GM18867 (cell line): Measurements from ENCODE around the gene AMHR2.
A peak's percentile ranks its signal among the peaks of the same experiment; 100 is the strongest.
"Not testable (repeated sequence)": the region's sequence is repeated elsewhere in the genome, so short reads cannot be mapped to it uniquely, and the experiment has no call there.

Source experiments
- ATAC-seq: cut with Tn5 transposase; IDR thresholded peaks from one replicate; pipeline ENCODE4 v1.9.1; 2021; ENCODE audit warnings: mild to moderate bottlenecking, moderate library complexity; ENCODE audit not compliant: unreplicated experiment

AMHR2 gene

DNA sequence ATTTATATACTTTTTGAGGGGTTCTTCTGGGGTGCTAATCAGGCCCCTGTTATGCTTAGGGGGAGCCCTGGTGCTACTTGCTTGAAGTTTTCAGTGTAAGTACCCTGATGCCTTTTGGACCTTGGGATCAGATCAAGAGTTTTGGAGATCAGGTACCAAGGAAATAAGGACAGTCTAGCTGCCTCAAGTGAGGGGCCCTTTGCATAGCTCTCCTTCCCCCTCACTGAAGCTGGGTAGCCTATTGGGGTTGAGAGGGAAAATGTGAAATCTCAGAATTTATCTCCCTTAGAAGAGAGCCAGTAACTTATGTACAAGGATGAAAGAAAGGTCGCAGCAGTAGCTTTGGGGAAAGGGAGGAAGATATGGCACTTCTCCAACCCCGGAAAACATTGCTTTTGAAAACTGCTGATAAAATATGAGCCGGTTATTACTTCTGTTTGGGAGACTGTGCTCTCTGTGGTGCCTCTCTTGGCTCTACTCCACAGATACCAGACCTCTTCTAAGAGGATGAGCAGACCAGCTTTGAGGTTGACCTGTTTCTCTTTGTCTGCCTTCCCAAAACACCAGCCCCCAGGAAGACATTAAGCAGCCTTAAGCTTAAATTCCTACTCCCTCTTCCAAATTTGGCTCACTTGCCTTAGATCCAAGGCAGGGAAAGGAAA lies 8.8 kb upstream of the AMHR2 start:
- ATAC-seq, result no peak

DNA sequence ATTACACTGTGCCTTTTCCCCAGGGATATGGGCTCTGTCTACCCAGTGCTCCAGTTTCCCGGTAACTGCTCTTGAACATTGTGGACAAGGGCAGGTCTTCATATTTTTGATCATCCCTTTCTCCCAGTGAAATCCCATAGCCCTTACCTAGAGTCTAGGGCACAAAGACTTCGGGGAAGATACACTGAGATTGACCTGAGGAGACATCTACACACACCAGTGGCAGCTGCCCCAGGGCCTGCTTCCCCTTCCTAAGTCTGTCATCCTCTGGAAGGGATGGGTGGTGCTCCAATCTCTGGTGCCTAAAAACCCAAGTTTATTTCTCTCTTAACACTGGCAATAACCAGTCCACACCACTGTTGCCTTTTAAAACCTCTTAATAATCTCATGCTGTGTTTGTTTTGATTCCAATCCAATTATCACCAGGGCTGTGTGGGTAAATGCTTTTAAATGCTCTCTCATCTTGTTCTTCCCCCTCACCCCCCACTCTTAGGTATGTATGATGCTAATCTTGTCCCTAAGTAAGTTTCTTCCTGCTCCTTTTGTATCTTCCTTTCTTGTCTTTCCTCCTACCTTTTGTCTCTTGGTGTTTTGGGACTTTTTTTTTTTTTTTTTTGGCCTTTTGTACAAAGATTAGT lies 7.8 kb upstream of the AMHR2 start:
- not testable (repeated sequence) for ATAC-seq

DNA sequence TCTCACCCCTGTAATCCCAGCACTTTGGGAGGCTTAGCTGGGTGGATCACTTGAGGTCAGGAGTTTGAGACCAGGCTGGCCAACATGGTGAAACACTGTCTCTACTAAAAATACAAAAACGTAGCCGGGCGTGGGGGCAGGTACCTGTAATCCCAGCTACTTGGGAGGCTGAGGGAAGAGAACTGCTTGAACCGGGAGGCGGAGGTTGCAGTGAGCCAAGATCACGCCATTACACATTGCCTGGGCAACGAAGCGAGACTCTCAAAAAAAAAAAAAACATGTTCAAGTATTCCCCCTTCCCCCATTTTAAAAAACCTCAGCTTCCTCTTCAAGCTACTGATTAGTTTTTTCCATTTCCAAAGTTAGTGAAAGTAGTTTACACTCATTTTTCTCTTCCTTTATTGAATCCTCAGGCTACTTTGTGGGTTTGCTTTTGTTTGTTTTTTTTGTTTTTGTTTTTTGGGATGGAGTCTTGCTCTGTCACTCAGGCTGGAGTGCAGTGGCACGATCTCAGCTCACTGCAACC lies 6.3 kb upstream of the AMHR2 start:
- ATAC-seq, result not testable (repeated sequence)

DNA sequence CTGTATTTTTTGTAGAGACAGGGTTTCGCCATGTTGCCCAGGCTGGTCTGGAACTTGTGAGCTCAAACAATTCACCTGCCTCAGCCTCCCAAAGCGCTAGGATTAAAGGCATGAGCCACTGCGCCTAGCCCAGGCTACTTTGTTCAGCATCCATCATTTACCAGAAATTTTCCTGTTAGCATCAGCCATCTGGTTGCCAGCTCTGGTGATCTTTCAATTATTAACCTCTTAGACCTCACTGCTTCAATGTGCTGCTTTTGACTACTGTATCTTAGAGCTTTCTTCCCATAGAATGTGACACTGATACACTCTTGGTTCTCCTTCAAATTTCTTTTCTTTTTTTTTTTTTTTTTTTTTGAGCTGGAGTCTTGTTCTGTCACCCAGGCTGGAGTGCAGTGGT lies 5.4 kb upstream of the AMHR2 start:
- no peak for ATAC-seq

DNA sequence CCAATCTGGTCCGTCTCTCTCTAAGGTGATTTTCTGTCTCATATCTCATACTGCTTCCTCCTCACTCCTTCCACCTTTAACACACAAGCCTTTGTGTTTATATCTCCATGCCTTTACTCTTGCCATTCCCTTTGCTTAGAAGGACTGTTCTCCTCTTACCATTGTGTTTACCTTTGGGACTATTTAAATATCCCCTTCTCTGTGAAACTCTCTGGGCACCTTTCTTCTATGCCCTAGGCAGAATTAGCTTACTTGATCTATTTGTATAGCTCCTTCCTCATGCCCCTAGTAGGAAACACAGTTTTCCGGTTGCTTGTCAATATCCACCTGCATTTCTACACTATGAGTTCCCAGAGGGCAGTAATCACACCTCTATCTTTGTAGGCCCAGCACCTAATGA lies 3.9 kb upstream of the AMHR2 start:
- no peak for ATAC-seq

DNA sequence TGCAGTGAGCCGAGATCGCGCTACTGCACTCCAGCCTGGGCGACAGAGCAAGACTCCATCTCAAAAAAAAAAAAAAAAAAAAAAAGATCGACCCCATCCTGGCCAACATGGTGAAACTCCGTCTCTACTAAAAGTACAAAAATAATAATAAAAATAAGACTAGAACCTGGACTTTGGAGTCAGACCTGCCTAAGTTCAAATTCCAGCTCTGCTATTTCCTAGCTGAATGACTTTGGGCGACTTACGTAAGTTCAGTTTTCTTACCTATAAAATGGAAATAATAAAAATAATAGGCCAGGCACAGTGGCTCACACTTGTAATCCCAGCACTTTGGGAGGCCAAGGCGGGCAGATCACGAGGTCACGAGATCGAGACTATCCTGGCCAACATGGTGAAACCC lies 1.4 kb upstream of the AMHR2 start:
- not testable (repeated sequence) for ATAC-seq

DNA sequence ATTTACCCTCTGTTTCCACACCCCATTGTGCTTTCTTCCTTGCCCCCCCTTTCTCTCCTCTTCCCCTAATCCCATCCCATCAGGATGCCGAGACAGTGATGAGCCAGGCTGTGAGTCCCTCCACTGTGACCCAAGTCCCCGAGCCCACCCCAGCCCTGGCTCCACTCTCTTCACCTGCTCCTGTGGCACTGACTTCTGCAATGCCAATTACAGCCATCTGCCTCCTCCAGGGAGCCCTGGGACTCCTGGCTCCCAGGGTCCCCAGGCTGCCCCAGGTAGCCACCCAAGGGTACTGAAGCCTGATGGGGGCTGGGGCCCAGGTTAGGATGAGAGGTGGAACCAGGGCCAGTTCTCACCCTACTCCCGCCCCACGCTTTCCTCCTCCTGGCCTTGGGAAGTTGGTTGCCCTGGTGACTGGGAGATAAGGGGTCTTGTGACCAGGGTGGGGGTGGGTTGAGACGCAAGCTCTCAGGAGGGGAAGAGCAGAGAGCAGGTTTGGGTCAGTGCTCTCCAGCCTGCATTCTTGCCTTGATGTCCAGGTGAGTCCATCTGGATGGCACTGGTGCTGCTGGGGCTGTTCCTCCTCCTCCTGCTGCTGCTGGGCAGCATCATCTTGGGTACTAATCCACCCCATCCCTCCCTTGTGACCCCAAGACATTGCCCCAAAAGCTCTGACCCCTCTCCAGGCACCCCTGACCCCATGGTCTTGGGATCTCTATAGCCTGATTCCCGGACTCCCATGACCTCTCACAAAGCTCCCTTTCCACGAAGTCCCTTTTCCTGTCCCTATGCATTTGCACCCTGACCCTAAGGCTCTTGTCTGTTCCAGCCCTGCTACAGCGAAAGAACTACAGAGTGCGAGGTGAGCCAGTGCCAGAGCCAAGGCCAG lies 1.2 kb downstream of the AMHR2 start:
- ATAC-seq, result no peak

DNA sequence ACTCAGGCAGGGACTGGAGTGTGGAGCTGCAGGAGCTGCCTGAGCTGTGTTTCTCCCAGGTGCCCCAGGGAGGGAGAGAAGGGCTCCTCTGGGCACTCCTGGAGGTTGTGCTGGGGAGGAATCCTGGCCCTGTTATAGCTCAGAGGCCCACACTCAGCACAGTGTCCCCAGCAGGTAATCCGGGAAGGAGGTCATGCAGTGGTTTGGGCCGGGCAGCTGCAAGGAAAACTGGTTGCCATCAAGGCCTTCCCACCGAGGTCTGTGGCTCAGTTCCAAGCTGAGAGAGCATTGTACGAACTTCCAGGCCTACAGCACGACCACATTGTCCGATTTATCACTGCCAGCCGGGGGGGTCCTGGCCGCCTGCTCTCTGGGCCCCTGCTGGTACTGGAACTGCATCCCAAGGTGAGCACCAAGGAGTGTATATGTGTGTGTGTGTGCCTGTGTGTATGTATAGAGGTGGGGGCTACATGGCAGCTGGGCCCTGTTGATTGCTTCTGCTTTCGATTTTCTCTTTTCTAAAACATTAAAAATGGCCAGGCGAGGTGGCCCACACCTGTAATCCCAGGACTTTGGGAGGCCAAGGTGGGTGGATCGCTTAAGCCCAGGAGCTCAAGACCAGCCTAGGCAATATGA lies 2.0 kb downstream of the AMHR2 start:
- no peak for ATAC-seq

DNA sequence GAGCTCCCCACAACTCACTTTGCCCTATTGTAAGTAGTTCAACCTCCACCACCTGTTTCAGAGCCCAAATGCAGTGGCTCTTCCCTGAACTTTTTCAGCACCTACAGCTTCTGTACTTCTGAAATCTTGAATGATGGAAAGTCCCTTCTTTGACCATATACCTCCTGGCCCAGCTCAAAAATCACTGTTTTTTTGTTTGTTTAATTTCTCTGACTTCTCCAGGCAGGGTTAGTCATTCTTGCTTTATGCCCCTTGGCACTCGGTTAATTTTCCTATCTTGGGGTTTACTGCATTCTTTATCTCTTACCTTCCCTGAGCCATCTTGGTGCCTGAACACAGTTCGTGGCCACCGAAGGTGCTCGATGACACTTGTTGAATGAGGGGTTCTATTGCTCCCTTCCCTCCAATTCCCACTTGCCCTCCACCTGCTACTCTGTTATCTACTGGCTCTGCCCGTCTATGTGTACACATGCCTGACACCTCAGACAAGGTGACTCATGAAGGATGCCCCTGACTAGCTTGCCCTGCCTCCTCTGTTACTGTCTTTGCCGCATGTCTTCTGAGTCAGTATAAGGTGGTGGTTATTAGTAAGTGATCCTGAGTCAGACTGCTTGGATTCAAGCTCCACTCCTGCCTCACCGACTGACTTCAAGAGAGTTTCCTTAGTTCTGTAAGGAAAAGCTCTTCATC lies 4.4 kb downstream of the AMHR2 start:
- ATAC-seq, result no peak

DNA sequence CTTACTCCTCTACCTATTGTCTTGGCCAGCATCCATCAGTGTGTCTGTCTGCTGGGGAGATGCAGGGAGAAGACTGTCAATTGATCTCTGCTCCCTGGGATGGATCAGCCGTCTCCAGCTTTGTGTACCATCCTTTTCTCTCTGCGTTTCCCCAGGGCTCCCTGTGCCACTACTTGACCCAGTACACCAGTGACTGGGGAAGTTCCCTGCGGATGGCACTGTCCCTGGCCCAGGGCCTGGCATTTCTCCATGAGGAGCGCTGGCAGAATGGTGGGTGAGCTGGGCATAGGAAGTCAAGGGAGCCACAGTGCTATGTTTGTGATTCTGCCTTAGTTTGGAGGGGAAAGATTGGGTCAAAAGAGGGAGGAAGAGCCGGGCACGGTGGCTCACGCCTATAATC lies 5.1 kb downstream of the AMHR2 start:
- no peak for ATAC-seq

DNA sequence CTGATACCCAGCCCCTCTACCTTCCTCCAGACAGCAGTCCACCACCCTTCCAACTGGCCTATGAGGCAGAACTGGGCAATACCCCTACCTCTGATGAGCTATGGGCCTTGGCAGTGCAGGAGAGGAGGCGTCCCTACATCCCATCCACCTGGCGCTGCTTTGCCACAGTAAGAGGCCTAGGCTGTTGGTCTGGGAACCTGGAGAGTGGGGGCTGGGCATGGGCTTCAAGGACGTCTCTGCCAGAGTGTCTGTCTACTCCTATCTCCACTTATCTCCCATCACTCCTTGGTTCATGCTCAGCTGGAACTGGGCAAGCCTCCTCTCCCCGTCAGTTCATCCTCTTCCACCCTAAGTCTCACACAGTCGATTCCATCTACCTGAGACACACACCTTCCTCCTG lies 6.5 kb downstream of the AMHR2 start:
- ATAC-seq, result no peak

DNA sequence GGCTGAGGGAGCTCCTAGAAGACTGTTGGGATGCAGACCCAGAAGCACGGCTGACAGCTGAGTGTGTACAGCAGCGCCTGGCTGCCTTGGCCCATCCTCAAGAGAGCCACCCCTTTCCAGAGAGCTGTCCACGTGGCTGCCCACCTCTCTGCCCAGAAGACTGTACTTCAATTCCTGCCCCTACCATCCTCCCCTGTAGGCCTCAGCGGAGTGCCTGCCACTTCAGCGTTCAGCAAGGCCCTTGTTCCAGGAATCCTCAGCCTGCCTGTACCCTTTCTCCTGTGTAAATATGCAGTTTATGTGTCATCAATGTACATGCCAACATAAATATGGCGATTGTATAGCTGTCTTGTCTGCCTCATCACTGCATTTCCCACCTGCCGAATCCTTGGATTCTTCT lies 7.5 kb downstream of the AMHR2 start:
- no peak for ATAC-seq

DNA sequence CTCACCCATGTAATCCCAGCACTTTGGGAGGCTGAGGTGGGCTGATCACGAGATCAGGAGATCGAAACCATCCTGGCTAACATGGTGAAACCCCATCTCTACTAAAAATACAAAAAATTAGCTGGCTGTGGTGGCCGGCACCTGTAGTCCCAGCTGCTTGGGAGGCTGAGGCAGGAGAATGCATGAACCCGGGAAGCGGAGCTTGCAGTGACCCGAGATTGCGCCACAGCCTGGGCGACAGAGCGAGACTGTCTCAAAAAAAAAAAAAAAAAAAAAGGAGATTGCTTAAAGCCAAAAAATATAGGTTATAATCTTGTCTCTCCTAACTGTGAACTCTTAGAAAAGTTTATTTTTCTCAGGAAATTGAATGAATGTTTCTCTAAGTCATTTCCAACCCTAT lies 11.7 kb downstream of the AMHR2 start:
- not testable (repeated sequence) for ATAC-seq

DNA sequence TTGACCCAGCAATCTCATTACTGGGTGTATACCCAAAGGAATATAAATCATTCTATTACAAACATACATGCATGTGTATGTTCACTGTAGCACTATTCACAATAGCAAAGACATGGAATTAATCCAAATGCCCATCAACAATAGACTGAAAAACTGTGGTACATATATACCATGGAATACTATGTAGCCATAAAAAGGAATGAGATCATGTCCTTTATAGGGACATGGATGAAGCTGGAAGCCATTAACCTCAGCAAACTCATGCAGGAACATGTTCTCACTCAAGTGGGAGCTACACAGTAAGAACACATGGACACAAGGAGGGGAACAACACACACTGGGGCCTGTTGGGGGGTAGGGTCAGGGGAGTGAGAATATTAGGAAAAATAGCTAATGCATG lies 15.9 kb downstream of the AMHR2 start:
- not testable (repeated sequence) for ATAC-seq

DNA sequence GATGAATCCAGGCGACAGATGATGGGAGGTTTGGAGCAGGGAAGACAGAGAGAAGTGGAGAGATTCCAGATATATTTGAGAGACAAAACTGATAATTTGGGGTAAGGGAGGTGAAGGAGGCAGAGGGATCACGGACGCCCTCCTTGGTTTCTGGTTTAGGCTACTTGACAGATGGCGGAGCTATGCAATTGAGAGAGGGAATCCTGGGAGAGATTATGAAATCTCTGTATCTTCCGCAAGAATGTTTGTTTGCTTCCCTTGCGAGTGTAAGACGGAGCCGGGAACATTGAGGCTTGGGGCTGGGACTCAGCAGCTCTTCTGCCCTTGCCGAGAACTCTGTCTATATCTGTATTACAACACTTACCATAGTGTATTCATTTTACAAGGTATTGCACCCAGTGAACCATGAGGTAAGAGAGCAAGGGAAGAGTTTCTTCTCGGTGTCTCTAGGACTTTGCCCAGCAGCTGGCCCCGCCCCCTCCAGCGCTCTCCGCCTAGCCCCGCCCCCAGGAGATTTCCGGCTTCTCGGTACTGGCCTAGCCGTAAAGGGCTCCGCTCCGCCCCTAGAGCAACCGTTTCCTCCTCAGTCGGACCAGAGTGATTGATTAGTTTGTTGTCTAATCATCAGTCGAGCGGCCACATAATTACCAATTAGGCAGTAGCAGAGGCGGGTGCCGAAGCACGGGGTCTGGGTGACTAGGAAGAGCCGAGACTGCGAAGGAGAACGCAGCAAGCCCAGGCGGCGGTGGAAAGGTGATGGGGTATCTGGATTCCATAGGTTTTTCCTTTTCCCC lies 17.6 kb downstream of the AMHR2 start, which contains the start of gene PRR13:
TSS of gene PRR13 (plus strand) at position 695 of the 794 bp plus-strand sequence. CDS start 981 bp downstream, outside the sequence.
- ATAC-seq, result peak; percentile 98

DNA sequence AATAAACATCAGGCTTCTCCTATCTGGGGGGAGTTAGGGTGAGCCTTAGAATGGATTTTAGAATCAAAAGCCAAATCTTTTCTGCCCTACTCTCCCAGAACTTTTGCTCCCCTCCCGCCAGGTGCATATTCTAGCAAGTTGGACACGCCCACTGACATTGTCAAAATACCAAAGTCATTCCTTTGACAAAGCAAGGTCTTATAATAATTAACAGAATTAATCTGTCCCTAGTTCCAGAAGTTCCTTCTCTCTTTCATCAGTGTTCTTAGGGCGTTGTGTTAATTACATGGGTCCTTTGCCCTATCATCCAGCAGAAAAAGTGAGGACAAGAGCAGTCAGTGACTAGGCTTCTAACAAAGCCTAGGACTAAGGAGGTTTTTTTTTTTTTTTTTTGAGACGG lies 20.3 kb downstream of the AMHR2 start:
- no peak for ATAC-seq

DNA sequence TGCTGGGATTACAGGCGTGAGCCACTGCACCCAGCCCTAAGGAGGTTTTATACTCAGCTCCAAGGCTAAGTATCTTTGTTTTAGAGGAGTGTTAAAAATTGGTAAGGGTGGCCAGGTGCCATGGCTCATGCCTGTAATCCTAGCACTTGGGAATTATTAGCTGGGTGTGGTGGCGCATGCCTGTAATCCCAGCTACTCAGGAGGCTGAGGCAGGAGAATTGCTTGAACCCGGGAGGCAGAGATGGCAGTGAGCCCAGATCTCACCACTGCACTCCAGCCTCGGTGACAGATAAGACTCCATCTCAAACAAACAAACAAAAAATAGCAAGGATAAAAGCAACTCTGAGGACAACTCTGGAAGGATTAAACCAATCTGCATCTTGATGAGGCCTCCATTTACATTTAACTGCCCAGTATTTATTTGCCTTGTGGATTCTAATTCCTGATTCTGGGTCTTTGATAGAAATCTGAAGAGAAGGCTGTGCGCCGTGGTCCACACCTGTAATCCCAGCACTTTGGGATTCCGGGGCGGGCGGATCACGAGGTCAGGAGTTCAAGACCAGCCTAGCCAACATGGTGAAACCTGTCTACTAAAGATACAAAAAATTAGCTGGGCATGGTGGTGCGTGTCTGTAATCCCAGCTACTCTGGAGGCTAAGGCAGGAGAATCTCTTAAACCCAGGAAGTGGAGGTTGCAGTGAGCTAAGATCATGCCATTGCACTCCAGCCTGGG lies 21.1 kb downstream of the AMHR2 start:
- not testable (repeated sequence) for ATAC-seq

DNA sequence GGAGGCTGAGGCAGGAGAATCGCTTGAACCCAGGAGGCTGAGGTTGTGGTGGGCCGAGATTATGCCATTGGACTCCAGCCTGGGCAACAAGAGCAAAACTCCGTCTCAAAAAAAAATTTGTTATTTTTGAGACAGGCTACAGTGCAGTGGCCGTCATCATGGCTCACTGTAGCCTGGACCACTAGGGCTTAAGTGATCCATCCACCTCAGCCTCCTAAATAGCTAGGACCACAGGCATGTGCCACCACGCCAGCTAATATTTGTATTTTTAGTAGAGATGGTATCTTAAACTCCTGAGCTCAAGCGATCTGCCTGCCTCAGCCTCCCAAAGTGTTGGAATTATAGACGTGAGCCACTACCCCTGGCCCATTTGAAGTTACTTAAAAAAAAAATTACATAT lies 27.3 kb downstream of the AMHR2 start:
- ATAC-seq, result no peak

DNA sequence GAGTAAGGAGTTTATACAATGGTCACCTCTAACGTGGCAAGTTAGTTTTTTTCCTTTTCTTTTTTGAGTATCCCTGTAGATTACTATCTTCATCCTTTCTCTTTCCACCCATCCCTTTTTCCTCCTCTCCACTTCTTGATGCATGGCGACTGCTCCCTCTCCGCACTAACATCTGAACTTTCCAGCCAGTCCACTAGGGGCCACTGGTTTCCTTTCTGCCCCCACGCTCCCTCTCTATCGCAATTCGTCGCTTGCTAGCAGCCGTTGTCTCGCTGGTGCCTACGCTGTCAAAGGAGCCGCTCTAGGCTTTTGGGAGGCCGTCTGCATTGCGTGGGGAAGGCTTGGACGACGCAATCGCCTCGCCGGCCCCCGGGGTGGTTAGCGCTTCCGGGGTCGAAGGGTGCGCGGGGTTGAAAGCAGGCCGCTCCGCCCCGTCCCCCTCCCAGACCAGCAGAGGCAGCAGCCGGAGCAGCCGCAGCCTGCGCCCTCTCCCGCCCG lies 28.1 kb downstream of the AMHR2 start, which contains the start of gene PCBP2:
TSS of gene PCBP2 (plus strand) at position 442 of the 498 bp plus-strand sequence. CDS start 2,699 bp downstream, outside the sequence.
- ATAC-seq, result peak; percentile 91
